ENCODE measurements around the gene PRSS38.

The PRSS38 gene

DNA sequence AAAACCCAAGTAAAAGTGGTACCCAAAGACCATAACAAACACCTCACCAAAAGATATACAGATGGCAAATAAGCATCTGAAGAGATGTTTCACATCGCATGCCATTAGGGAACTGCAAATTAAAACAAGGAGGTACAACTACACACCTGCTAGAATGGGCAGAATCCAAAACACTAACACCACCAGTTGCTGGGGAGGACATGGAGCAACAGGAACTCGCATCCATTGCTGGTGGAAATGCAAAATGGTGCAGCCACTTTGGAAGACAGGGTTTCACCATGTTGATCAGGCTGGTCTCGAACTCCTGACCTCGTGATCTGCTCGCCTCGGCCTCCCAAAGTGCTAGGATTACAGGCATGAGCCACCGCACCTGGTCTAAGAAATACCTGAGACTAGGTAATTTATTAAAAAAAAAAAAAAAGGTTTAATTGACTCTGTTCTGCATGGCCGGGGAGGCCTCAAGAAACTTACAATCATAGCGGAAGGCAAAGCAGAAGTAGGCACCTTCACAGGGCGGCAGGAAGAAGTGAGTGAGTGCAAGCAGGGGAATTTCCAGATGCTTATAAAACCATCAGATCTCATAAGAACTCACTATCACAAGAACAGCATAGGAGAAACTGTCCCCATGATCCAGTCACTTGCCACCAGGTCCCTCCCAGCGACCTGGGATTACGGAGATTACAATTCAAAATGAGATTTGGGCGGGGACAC lies 30.2 kb upstream of the PRSS38 start:
- TF ChIP-seq, protein P1, sequence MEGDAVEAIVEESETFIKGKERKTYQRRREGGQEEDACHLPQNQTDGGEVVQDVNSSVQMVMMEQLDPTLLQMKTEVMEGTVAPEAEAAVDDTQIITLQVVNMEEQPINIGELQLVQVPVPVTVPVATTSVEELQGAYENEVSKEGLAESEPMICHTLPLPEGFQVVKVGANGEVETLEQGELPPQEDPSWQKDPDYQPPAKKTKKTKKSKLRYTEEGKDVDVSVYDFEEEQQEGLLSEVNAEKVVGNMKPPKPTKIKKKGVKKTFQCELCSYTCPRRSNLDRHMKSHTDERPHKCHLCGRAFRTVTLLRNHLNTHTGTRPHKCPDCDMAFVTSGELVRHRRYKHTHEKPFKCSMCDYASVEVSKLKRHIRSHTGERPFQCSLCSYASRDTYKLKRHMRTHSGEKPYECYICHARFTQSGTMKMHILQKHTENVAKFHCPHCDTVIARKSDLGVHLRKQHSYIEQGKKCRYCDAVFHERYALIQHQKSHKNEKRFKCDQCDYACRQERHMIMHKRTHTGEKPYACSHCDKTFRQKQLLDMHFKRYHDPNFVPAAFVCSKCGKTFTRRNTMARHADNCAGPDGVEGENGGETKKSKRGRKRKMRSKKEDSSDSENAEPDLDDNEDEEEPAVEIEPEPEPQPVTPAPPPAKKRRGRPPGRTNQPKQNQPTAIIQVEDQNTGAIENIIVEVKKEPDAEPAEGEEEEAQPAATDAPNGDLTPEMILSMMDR (conservative IDR thresholded peaks at IDR 0.05; ENCODE audit: low read depth, low read length), result no peak
- Histone ChIP-seq H3K4me2 (no peak overlapping the region), H4K20me1 (ENCODE audit: insufficient read depth) (no peaks in the 10 kb centered on the region), H3K27ac (no peak overlapping the region), H3K4me1 (ENCODE audit: low read depth, poor library complexity, severe bottlenecking) (peaks cover 7% of the 10 kb centered on the region), H3K9ac (no peak overlapping the region), H3K79me2 (ENCODE audit: insufficient read depth, low read depth) (no peaks in the 10 kb centered on the region), H2AFZ (ENCODE audit: low read depth) (no peak overlapping the region), H3K4me3 (IDR thresholded peaks at IDR 0.05; ENCODE audit: insufficient read depth, low read depth, low read length) (no peak overlapping the region), H3K27me3 (ENCODE audit: insufficient read depth, low read depth) (no peaks in the 10 kb centered on the region; the same call in 1 of the 2 replicates), H3K36me3 (ENCODE audit: insufficient read depth) (no peaks in the 10 kb centered on the region)

DNA sequence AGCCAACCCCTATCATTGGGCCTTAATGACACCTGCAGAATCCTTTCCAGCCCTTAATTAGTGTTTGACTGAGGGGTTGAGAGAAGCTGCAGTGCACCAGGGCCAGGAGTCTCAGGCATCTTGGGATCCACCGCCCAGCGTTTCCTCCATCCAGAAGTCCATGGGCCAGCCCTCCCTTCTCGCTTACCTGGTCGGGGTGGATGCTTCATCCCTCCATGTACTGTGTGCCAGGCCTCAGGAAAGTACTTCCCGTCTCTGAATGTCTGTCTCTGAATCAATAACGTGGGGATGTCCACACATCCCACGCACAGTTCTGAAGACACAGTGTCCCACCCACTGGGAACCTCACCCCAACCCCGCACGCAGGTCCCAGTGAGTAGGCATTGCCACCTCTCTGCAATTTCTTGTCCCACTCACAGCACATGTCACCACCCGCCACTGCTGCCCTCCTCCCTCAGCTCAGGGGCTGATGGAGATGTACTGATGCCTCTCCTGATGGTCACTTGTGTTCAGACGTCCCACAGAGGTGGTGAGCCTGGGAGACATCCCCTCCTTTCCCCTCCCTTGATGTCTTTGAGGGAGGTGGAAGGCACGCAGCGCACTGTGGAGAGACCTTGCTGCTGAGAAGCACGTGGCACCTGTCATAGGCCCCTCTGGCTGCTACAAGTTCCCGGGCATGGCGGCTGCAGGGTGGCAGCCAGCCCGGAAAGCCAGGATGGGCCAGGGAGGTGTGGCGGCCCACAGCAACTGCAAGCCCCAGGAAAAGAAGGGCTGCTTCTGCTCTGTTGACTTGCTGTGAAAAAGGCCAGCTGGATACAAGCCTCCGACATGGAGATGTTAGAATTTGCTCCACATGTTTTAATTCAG lies 29.4 kb upstream of the PRSS38 start:
- peak overlapping the region; percentile 95; the same call in 1 of the 2 replicates for H3K4me2 ChIP-seq
- TF ChIP-seq, protein P1 (conservative IDR thresholded peaks at IDR 0.05; ENCODE audit: low read depth, low read length), result no peak
- peaks cover 7% of the 10 kb centered on the region for H3K4me1 ChIP-seq (ENCODE audit: low read depth, poor library complexity, severe bottlenecking)
- H3K4me3 ChIP-seq (IDR thresholded peaks at IDR 0.05; ENCODE audit: insufficient read depth, low read depth, low read length), result no peak overlapping the region
- no peaks in the 10 kb centered on the region; the same call in 1 of the 2 replicates for H3K27me3 ChIP-seq (ENCODE audit: insufficient read depth, low read depth)
- no peak overlapping the region for H3K27ac ChIP-seq
- no peaks in the 10 kb centered on the region for H3K36me3 ChIP-seq (ENCODE audit: insufficient read depth)
- H3K79me2 ChIP-seq (ENCODE audit: insufficient read depth, low read depth), result no peaks in the 10 kb centered on the region
- H4K20me1 ChIP-seq (ENCODE audit: insufficient read depth), result no peaks in the 10 kb centered on the region
- no peak overlapping the region for H2AFZ ChIP-seq (ENCODE audit: low read depth)
- no peak overlapping the region for H3K9ac ChIP-seq

DNA sequence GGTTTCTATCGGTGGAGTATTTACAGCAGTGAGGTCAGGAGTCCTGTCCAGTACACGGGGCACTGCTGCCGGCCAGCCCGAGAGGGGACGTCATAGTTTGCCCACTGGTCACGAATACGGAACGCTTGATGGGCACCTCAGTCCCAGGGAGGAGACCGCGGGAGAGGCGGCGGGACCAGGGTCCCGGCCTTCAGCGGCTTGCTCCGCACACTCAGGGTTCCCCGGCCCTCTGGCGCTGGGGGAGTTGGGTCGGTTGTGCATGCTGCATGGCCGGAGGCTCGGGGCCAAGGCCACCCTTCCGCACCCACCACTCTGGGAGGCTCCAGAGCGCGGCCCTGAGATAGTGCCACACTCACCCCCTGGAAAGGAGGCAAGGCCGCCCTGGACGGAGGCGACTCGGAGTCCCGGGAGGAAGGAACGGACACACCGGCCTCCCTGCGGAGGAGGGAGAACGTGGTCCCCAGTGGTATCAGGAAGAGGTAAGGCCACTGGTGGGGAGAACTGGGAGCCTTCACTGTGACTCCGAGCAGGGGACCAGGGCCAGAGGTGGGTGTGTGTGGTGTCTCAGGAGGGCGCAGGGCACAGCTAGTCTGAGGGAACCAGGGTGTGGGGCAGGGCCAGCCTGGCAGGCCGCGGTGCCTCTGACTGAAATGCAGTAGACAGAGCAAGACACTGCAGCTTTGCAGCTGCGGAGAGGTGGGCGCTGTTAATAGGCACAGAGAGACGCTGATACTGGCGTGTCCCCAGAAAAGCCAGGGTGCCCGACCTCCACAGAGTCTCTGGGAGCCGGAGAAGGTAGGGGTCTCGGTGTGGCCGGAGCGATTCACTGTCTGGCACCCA lies 28.6 kb upstream of the PRSS38 start:
- Histone ChIP-seq H3K27ac (peak overlapping the region; percentile 60; the same call in 1 of the 2 replicates), H3K9ac (peak overlapping the region; percentile 69; the same call in 1 of the 2 replicates), H3K79me2 (ENCODE audit: insufficient read depth, low read depth) (no peaks in the 10 kb centered on the region), H2AFZ (ENCODE audit: low read depth) (peak overlapping the region; percentile 90), H4K20me1 (ENCODE audit: insufficient read depth) (no peaks in the 10 kb centered on the region), H3K4me2 (peak overlapping the region; percentile 95), H3K4me3 (IDR thresholded peaks at IDR 0.05; ENCODE audit: insufficient read depth, low read depth, low read length) (no peak overlapping the region), H3K27me3 (ENCODE audit: insufficient read depth, low read depth) (no peaks in the 10 kb centered on the region; the same call in 1 of the 2 replicates), H3K36me3 (ENCODE audit: insufficient read depth) (no peaks in the 10 kb centered on the region), H3K4me1 (ENCODE audit: low read depth, poor library complexity, severe bottlenecking) (peaks cover 7% of the 10 kb centered on the region)
- TF ChIP-seq, protein P1 (conservative IDR thresholded peaks at IDR 0.05; ENCODE audit: low read depth, low read length), result no peak

Measured in KMS-11 (cell line).